GM12878 (cell line): ENCODE data around the gene AOAH.

Source experiments
- POLR2A ChIP-seq: IDR thresholded peaks from 2 replicates; pipeline ENCODE4 v1.6.1; 2011; ENCODE audit warnings: low read depth, mild to moderate bottlenecking, low read length
- RAD21 ChIP-seq: IDR thresholded peaks from 2 replicates; pipeline ENCODE4 v1.6.1; 2011; ENCODE audit warnings: mild to moderate bottlenecking, low read depth, low read length, moderate library complexity; ENCODE audit not compliant: insufficient read depth
- TF ChIP-seq, protein P1 (sequence below), 3 experiments: IDR thresholded peaks in 2 of 3; conservative IDR thresholded peaks in 1 of 3; 2 replicates each; pipeline ENCODE4 v1.5.1; 2011; ENCODE audit warnings: low read depth in 3 of 3, low read length in 3 of 3, mild to moderate bottlenecking in 3 of 3, control low read depth in 2 of 3, moderate library complexity in 2 of 3, inconsistent platforms in 1 of 3, mixed read lengths in 1 of 3; ENCODE audit not compliant: control insufficient read depth in 2 of 3, insufficient read depth in 1 of 3; ENCODE audit errors: extremely low read depth in 1 of 3

DNA sequence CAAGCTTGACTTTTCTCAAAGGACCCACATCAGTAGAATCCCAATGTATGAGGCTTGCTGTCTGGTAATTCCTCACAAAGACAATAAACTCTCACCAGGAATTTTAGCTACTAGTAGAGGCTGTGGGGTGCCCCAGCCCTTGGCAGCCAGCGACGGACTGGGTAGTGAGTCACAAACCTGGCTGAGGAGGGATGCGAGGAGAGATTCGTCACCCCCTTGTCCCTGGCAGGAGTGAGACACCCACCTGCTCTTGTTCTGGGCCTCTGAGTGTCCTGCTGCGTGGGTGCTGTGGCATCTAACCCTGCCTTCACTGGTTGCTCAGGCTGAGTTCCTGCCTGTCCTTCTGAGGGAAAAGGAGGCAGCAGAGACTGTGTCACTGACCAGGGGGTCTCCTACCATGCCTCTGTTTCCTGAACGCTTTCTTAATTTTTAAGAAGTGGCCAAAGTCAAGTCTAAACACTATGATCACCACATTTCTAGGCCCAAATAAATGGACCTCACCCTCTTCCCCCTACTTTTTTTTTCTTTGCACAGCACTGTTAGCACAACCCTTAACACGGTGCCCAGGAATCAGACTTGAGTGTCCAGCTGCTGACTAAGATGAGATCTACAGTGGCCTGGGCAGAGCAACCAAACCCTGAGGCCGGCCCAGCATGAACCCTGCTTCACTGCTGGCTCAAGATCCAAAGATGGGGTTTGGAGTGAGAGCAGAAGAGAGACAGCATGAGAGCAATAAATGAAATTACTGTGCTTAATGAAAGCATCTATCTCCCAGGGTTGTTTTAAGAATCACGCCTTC lies 188.2 kb downstream of the AOAH start:
- TF ChIP-seq, protein P1, sequence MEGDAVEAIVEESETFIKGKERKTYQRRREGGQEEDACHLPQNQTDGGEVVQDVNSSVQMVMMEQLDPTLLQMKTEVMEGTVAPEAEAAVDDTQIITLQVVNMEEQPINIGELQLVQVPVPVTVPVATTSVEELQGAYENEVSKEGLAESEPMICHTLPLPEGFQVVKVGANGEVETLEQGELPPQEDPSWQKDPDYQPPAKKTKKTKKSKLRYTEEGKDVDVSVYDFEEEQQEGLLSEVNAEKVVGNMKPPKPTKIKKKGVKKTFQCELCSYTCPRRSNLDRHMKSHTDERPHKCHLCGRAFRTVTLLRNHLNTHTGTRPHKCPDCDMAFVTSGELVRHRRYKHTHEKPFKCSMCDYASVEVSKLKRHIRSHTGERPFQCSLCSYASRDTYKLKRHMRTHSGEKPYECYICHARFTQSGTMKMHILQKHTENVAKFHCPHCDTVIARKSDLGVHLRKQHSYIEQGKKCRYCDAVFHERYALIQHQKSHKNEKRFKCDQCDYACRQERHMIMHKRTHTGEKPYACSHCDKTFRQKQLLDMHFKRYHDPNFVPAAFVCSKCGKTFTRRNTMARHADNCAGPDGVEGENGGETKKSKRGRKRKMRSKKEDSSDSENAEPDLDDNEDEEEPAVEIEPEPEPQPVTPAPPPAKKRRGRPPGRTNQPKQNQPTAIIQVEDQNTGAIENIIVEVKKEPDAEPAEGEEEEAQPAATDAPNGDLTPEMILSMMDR (IDR thresholded peaks at IDR 0.05 in 2 of 3, conservative IDR thresholded peaks at IDR 0.05 in 1 of 3; ENCODE audit: control insufficient read depth in 2 of 3, extremely low read depth in 1 of 3, insufficient read depth in 1 of 3, low read depth in 3 of 3, low read length in 3 of 3), result no peak
- no peak for TF ChIP-seq POLR2A
- TF ChIP-seq RAD21, result no peak
